NT2/D1 (cell line): ENCODE measurements around the gene CAPN9.

Source experiments
- SUZ12 ChIP-seq: IDR thresholded peaks from 2 replicates; pipeline ENCODE4 v1.6.1; 2011; ENCODE audit not compliant: insufficient read length, insufficient read depth; ENCODE audit errors: extremely low read depth
- YY1 ChIP-seq: IDR thresholded peaks from 2 replicates; pipeline ENCODE4 v1.6.1; 2011; ENCODE audit not compliant: insufficient read length, insufficient read depth

DNA sequence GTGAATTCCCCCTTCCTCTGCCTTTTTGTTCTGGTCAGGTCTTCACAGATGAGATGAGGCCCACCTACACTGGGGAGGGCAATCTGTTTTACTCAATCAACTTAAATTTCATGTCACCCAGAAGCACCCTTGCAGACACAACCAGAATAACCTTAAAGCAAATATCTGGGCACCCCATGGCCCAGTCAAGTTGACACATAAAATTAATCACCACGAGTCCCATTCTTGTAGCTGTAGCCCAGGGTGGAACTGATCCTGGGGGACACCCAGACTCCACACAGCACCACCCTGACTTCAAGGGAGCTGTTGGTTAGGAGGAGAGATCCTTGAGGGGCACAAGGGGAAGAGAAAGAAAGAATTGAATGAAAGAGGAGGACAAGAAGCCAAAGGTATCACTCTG, 23.1 kb downstream of the CAPN9 start:
- TF ChIP-seq YY1 (no peak), SUZ12 (no peak)
